ENCODE results near the gene ISYNA1. TPM values are rescaled to one million over a fixed set of nuclear protein-coding genes. Genes with fewer than 3 reads are reported as not detected.

ISYNA1 gene
- polyA plus RNA-seq, 3 donors, result 3.7 TPM; not detected in 2

DNA sequence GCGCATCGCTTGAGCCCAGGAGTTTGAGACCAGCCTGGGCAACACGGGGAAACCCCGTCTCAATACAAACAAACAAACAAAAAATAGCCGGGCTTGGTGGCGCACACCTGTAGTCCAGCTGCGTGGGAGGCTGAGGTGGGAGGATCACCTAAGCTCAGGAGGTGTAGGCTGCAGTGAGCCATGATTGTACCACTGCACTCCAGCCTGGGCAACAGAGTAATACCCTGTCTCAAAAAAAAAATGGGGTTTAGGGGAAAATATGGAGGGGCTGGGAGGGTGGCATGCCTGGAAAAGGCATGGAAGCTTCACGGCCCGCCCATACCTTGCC, 1.9 kb upstream of the ISYNA1 start:
- 92% methylated on average over 4 of the region's 9 CpGs for WGBS (ENCODE audit: insufficient coverage)
- H2AFZ ChIP-seq (ENCODE audit: insufficient read depth, low read depth, low read length, poor library complexity, severe bottlenecking), result no peak overlapping the region
- H3K79me2 ChIP-seq (ENCODE audit: insufficient read depth, low read length), result no peaks in the 10 kb centered on the region
- peaks cover 0 to 32% of the 10 kb centered on the region in 2 donors for H3K27me3 ChIP-seq (ENCODE audit: control insufficient read depth in 2 of 2, insufficient read depth in 2 of 2, low read length in 2 of 2)
- intact Hi-C loops (cut with micrococcal nuclease), result no loop called here
- peaks cover 89% of the 10 kb centered on the region for H4K20me1 ChIP-seq (ENCODE audit: insufficient read depth, low read length)
- peaks cover 19 to 27% of the 10 kb centered on the region in 2 donors for H3K4me1 ChIP-seq (ENCODE audit: control insufficient read depth in 1 of 2, insufficient read depth in 2 of 2, low read length in 2 of 2)
- H3K9ac ChIP-seq (ENCODE audit: insufficient read depth, low read length, poor library complexity, severe bottlenecking), result no peak overlapping the region
- no peak for DNase-seq
- Mint-ChIP-seq H3K36me3 (peaks cover 24 to 30% of the 10 kb centered on the region in 2 donors), H3K27ac (no peak overlapping the region), H3K9me3 (peaks cover 0 to 8% (median 0%) of the 10 kb centered on the region in 7 donors), H3K27me3 (ENCODE audit: low read depth in 3 of 3) (peaks cover 19 to 51% (median 36%) of the 10 kb centered on the region in 3 donors), H3K4me1 (peaks cover 31% of the 10 kb centered on the region), H3K4me3 (no peak overlapping the region)
- H3K9me3 ChIP-seq (replicated peaks in 1 of 2; ENCODE audit: control insufficient read depth in 1 of 2, insufficient read depth in 1 of 2, low read length in 2 of 2), result no peaks in the 10 kb centered on the region
- H3K4me3 ChIP-seq (replicated peaks in 1 of 3; ENCODE audit: low read depth in 2 of 3, low read length in 3 of 3), result no peak overlapping the region
- no peak overlapping the region for H3K4me2 ChIP-seq (replicated peaks; ENCODE audit: extremely low read depth, low read length, poor library complexity, severe bottlenecking)
- H3K27ac ChIP-seq (ENCODE audit: low read depth in 1 of 2, low read length in 2 of 2), result no peak overlapping the region
- peaks cover 22 to 23% of the 10 kb centered on the region in 2 donors for H3K36me3 ChIP-seq (replicated peaks in 1 of 2; ENCODE audit: control insufficient read depth in 1 of 2, insufficient read depth in 2 of 2, low read length in 2 of 2)
- TF ChIP-seq, protein P1, sequence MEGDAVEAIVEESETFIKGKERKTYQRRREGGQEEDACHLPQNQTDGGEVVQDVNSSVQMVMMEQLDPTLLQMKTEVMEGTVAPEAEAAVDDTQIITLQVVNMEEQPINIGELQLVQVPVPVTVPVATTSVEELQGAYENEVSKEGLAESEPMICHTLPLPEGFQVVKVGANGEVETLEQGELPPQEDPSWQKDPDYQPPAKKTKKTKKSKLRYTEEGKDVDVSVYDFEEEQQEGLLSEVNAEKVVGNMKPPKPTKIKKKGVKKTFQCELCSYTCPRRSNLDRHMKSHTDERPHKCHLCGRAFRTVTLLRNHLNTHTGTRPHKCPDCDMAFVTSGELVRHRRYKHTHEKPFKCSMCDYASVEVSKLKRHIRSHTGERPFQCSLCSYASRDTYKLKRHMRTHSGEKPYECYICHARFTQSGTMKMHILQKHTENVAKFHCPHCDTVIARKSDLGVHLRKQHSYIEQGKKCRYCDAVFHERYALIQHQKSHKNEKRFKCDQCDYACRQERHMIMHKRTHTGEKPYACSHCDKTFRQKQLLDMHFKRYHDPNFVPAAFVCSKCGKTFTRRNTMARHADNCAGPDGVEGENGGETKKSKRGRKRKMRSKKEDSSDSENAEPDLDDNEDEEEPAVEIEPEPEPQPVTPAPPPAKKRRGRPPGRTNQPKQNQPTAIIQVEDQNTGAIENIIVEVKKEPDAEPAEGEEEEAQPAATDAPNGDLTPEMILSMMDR (IDR thresholded peaks at IDR 0.05), result no peak

GRCh38 chr19:18439025-18439909, 1.3 kb upstream of the ISYNA1 start:
- H3K4me1 ChIP-seq (ENCODE audit: control insufficient read depth in 1 of 2, insufficient read depth in 2 of 2, low read length in 2 of 2), result peaks cover 19 to 27% of the 10 kb centered on the region in 2 donors
- whole genome bisulfite sequencing (ENCODE audit: insufficient coverage), result 75% methylated on average over 9 of the region's 13 CpGs

More at GRCh38 chr19:18439025-18439909, 1.3 kb upstream of the ISYNA1 start:
- Histone ChIP-seq H4K20me1 (ENCODE audit: insufficient read depth, low read length) (peaks cover 89% of the 10 kb centered on the region), H3K9me3 (replicated peaks in 1 of 2; ENCODE audit: control insufficient read depth in 1 of 2, insufficient read depth in 1 of 2, low read length in 2 of 2) (no peaks in the 10 kb centered on the region), H3K9ac (ENCODE audit: insufficient read depth, low read length, poor library complexity, severe bottlenecking) (no peak overlapping the region), H3K27ac (ENCODE audit: low read depth in 1 of 2, low read length in 2 of 2) (no peak overlapping the region), H2AFZ (ENCODE audit: insufficient read depth, low read depth, low read length, poor library complexity, severe bottlenecking) (no peak overlapping the region), H3K79me2 (ENCODE audit: insufficient read depth, low read length) (no peaks in the 10 kb centered on the region), H3K4me2 (replicated peaks; ENCODE audit: extremely low read depth, low read length, poor library complexity, severe bottlenecking) (no peak overlapping the region), H3K36me3 (replicated peaks in 1 of 2; ENCODE audit: control insufficient read depth in 1 of 2, insufficient read depth in 2 of 2, low read length in 2 of 2) (peaks cover 16 to 17% of the 10 kb centered on the region in 2 donors), H3K4me3 (replicated peaks in 1 of 3; ENCODE audit: low read depth in 2 of 3, low read length in 3 of 3) (no peak overlapping the region), H3K27me3 (ENCODE audit: control insufficient read depth in 2 of 2, insufficient read depth in 2 of 2, low read length in 2 of 2) (peaks cover 0 to 36% of the 10 kb centered on the region in 2 donors)
- no peak for DNase-seq
- H3K27ac Mint-ChIP-seq, result no peak overlapping the region
- peaks cover 19 to 29% of the 10 kb centered on the region in 2 donors for H3K36me3 Mint-ChIP-seq
- H3K27me3 Mint-ChIP-seq (ENCODE audit: low read depth in 3 of 3), result peaks cover 20 to 57% (median 41%) of the 10 kb centered on the region in 3 donors
- peaks cover 0 to 8% (median 0%) of the 10 kb centered on the region in 7 donors for H3K9me3 Mint-ChIP-seq
- peaks cover 31% of the 10 kb centered on the region for H3K4me1 Mint-ChIP-seq
- TF ChIP-seq, protein P1 (IDR thresholded peaks at IDR 0.05), result no peak
- intact Hi-C loops (cut with micrococcal nuclease), result no loop called here
- peak overlapping the region in 1 of 2 donors; percentile 28 for H3K4me3 Mint-ChIP-seq
